GM19238 (cell line): Measurements from ENCODE around the gene OR2K2.
"Not testable (repeated sequence)": the region's sequence is repeated elsewhere in the genome, so short reads cannot be mapped to it uniquely, and the experiment has no call there.

ENCODE experiments used
- DNase-seq: peaks from one replicate; pipeline ENCODE4 v3.0.0; 2011; ENCODE audit warnings: low spot score; ENCODE audit not compliant: insufficient read length

Gene OR2K2

GRCh38 chr9:111298731-111299598, 31.1 kb downstream of the OR2K2 start:
- no peak for DNase-seq

- no peak for DNase-seq
Observed at GRCh38 chr9:111298111-111298510, 31.9 kb downstream of the OR2K2 start.

- no peak for DNase-seq
Observed at GRCh38 chr9:111297066-111297824, 32.8 kb downstream of the OR2K2 start.

GRCh38 chr9:111294691-111295451, 35.2 kb downstream of the OR2K2 start:
- DNase-seq, result no peak

- DNase-seq, result no peak
Observed at GRCh38 chr9:111287127-111287526, 42.9 kb downstream of the OR2K2 start.

- no peak for DNase-seq
Observed at GRCh38 chr9:111284703-111285102, 45.3 kb downstream of the OR2K2 start.

- DNase-seq, result no peak
Observed at GRCh38 chr9:111282845-111283244, 47.2 kb downstream of the OR2K2 start.

GRCh38 chr9:111280795-111281194, 49.2 kb downstream of the OR2K2 start:
- not testable (repeated sequence) for DNase-seq
